Omental fat pad (tissue), 4 donors: ENCODE results near the gene TTLL6. TPM values are rescaled to one million over a fixed set of nuclear protein-coding genes. Genes with fewer than 3 reads are reported as not detected.

Experiments
- ATAC-seq: fragments of 150-250 bp; one replicate; pipeline ENCODE4 v1.9.1; 2016; ENCODE audit warnings: mild to moderate bottlenecking, moderate library complexity; ENCODE audit not compliant: low FRiP score
- DNase-seq: peaks from one replicate; pipeline ENCODE4 v3.0.0-alpha.2; 2019; ENCODE audit warnings: low spot score
- CTCF ChIP-seq, 3 donors: fragments of 450-650 bp; IDR thresholded peaks; one replicate each; pipeline ENCODE4 v1.5.1; 2016 to 2017; ENCODE audit warnings: antibody characterized with exemption in 3 of 3, mild to moderate bottlenecking in 3 of 3, moderate library complexity in 2 of 3
- total RNA-seq, 4 donors: library from RNA; depleted of rRNA; stranded (reverse); fragments of >200 nt; gene quantifications; one replicate each; pipeline ENCODE4 v1.1.0, GENCODE V29; 2016

The TTLL6 gene
- total RNA-seq, 4 donors from 2014 or later, result 1.9 TPM; not detected in 3

GRCh38 chr17:48730240-48730550 is 86.8 kb downstream of the TTLL6 start:
- ATAC-seq (no peak), DNase-seq (no peak)

GRCh38 chr17:48729335-48730239 is 87.4 kb downstream of the TTLL6 start:
- no peak for DNase-seq
- no peak for TF ChIP-seq CTCF (IDR thresholded peaks at IDR 0.05)
- ATAC-seq, result no peak

More at GRCh38 chr17:48730240-48730550, 86.8 kb downstream of the TTLL6 start:
- TF ChIP-seq CTCF (IDR thresholded peaks at IDR 0.05), result no peak

- TF ChIP-seq CTCF (IDR thresholded peaks at IDR 0.05), result no peak
- DNase-seq (no peak), ATAC-seq (no peak)
These were observed 88.5 kb downstream of the TTLL6 start, which contains the start of gene HOXB13 for GRCh38 chr17:48728232-48729231. TSS of gene HOXB13 (minus strand) at chr17:48728750. CDS start at chr17:48728593, 157 bp downstream.

GRCh38 chr17:48727415-48728175 is 89.4 kb downstream of the TTLL6 start:
- DNase-seq (no peak), ATAC-seq (no peak)
- no peak for TF ChIP-seq CTCF (IDR thresholded peaks at IDR 0.05)

- no peak for TF ChIP-seq CTCF (IDR thresholded peaks at IDR 0.05)
- ATAC-seq (no peak), DNase-seq (no peak)
These were observed 90.1 kb downstream of the TTLL6 start for GRCh38 chr17:48726916-48727286.

- ATAC-seq (no peak), DNase-seq (no peak)
- TF ChIP-seq CTCF (IDR thresholded peaks at IDR 0.05), result no peak
These were observed 90.7 kb downstream of the TTLL6 start for GRCh38 chr17:48726114-48726915.
